Esophagus muscularis mucosa (tissue), 3 donors: ENCODE results near the gene INSYN2B.

ENCODE experiments used
- EP300 ChIP-seq: sonication (generic); formaldehyde crosslinking; IDR thresholded peaks from one replicate; pipeline ENCODE4 v1.6.1; 2017; ENCODE audit warnings: antibody characterized with exemption
- TF ChIP-seq, protein P1 (sequence below), 3 experiments: fragments of 200-600 bp in 2 of 3; fragments of 450-650 bp in 1 of 3; sonication (generic) in 2 of 3; IDR thresholded peaks; one replicate each; pipeline ENCODE4 v1.5.1; 2017 to 2019; ENCODE audit warnings: antibody characterized with exemption in 3 of 3, mild to moderate bottlenecking in 2 of 3, moderate library complexity in 1 of 3

DNA sequence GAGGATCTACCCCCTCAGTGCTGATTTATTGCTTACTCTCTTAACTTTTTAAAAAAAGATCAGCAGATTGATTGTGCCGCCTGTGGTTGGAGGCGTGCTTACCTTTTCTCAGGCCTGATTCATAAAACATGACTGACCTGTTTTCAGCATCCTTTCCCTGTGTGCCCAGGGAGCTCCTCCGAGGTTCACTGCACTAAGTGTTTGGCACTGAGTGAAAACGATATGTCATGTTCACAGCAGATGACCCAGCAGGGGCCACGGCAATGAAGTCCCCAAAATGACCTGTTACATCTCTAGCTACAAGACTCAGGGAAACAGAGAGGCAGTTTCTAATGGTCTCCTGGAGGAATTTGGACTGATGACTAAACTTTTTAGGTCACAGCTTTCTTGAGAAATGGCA, 69.9 kb downstream of the INSYN2B start:
- TF ChIP-seq, protein P1, sequence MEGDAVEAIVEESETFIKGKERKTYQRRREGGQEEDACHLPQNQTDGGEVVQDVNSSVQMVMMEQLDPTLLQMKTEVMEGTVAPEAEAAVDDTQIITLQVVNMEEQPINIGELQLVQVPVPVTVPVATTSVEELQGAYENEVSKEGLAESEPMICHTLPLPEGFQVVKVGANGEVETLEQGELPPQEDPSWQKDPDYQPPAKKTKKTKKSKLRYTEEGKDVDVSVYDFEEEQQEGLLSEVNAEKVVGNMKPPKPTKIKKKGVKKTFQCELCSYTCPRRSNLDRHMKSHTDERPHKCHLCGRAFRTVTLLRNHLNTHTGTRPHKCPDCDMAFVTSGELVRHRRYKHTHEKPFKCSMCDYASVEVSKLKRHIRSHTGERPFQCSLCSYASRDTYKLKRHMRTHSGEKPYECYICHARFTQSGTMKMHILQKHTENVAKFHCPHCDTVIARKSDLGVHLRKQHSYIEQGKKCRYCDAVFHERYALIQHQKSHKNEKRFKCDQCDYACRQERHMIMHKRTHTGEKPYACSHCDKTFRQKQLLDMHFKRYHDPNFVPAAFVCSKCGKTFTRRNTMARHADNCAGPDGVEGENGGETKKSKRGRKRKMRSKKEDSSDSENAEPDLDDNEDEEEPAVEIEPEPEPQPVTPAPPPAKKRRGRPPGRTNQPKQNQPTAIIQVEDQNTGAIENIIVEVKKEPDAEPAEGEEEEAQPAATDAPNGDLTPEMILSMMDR (IDR thresholded peaks at IDR 0.05) = no peak
- TF ChIP-seq EP300 = no peak
